LHCN-M2 (cell line): Measurements from ENCODE around the gene C2CD2. TPM values are rescaled to one million over a fixed set of nuclear protein-coding genes. Genes with fewer than 3 reads are reported as not detected.
"Not testable (repeated sequence)": the region's sequence is repeated elsewhere in the genome, so short reads cannot be mapped to it uniquely, and the experiment has no call there.

Experiments
- DNase-seq: peaks from one replicate; pipeline ENCODE4 v3.0.0-alpha.2; 2012; ENCODE audit warnings: low read depth
- total RNA-seq: library from RNA; depleted of rRNA; stranded (reverse); fragments of >200 nt; gene quantifications from 2 replicates; pipeline ENCODE4 v1.2.3, GENCODE V29; 2014

The C2CD2 gene
- total RNA-seq, 1 experiment from 2014 or later: 22.2 TPM

GRCh38 chr21:41958886-41959563 lies 5.2 kb upstream of the C2CD2 start:
- peak; percentile 79 for DNase-seq

DNA sequence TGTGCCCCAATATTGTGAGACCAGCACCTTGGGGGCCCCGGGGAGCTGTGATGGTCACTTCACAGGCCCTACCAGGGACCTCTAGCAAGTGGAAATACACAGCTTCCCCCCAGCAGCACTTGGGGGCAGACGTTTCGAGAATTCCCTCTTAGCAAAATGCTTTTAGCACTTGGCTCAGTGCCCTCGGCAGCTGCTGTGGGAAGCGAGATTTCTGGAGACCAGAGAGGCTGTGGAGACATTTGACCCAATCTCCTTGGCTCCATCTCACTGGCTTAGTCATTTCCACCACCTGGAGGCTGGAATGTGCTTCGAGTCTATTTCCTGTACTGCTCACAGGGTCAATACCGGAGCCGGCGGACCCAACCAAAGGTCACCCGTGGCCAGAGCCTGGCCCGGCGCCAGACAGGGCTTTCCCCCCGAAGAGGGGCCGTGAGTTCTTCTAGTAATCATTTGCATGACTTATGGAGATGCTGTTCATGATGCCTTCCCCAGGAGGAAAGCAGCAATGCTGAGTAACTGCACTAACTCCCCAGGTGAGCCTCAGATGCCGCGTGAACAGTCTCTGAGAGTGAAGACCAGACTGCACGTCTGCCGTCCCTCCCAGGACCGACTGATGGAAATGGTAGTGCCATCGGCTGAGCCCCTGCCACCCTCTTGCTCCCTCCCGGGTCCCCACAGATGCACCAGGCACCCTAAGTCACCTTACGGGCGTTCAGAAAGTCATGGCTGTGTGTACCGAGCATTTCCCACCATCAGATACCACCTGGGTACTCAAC lies 4.4 kb upstream of the C2CD2 start:
- peak; percentile 96 for DNase-seq

GRCh38 chr21:41956926-41957729 lies 3.3 kb upstream of the C2CD2 start:
- peak; percentile 77 for DNase-seq

GRCh38 chr21:41955516-41955915 lies 1.7 kb upstream of the C2CD2 start:
- no peak for DNase-seq

DNA sequence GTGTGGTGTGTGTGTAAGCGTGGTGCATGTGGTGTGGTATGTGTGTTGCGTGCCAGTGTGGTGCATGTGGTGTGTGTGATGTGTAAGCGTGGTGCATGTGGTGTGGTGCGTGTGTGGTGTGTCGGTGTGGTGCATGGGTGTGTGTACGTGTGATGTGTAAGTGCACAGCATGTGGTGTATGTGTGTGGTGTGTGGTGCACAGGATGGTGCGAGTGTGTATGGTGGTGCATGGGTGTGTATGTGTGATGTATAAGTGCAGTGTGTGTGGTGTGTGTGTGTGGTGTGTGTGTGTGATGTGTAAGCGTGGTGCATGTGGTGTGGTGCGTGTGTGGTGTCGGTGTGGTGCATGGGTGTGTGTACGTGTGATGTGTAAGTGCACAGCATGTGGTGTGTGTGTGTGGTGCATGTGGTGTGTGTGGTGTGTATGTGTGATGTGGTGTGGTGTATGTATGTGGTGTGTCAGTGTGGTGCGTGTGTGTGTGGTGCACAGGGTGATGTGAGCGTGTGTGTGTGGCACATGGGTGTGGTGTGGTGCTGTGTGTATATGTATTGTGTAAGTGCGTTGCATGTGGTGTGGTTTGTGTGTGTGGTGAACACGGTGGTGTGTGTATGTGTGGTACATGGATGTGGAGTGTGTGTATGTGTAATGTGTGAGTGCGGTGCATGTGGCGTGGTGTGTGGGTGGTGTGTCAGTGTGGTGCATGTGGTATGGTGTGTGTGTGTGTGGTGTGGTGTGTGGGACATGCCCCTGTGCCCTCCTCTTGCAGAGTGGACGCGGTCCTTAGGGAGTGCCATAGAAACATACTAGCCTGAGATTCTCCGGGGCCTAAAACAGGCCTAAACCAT lies 1.1 kb upstream of the C2CD2 start:
- no peak for DNase-seq

GRCh38 chr21:41953249-41953830 lies 478 bp downstream of the C2CD2 start:
- DNase-seq: no peak

GRCh38 chr21:41952568-41953248 lies 1.1 kb downstream of the C2CD2 start:
- DNase-seq: peak; percentile 22

GRCh38 chr21:41951876-41952567 lies 1.8 kb downstream of the C2CD2 start:
- DNase-seq: no peak

DNA sequence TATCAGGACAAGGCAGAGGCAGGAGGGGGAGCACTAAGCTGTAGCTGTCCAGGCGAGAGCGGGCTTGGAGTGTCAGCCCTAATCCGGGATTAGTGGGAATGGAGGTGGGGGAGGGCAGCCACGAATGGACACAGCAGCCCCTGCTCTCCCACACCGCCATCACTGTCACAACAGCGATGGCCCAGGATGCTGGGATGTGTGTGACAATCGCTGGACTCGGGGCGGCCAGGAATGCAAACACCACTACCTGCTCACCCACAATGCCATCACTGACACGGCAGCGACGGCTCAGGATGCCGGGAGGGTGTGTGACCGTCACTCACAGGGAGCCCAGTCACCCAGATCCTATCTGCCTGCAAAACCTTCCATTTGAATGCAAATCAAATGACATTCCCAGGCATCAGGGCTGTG lies 2.9 kb downstream of the C2CD2 start:
- DNase-seq: no peak

- not testable (repeated sequence) for DNase-seq
Measured at GRCh38 chr21:41949631-41950030, 4.2 kb downstream of the C2CD2 start.

- DNase-seq: no peak
Measured at GRCh38 chr21:41948901-41949300, 4.9 kb downstream of the C2CD2 start.

- DNase-seq: peak; percentile 81
Measured at GRCh38 chr21:41948078-41948895, 5.5 kb downstream of the C2CD2 start.

- DNase-seq: no peak
Measured at GRCh38 chr21:41945982-41946381, 7.8 kb downstream of the C2CD2 start.

GRCh38 chr21:41943851-41944250 lies 10.0 kb downstream of the C2CD2 start:
- no peak for DNase-seq

DNA sequence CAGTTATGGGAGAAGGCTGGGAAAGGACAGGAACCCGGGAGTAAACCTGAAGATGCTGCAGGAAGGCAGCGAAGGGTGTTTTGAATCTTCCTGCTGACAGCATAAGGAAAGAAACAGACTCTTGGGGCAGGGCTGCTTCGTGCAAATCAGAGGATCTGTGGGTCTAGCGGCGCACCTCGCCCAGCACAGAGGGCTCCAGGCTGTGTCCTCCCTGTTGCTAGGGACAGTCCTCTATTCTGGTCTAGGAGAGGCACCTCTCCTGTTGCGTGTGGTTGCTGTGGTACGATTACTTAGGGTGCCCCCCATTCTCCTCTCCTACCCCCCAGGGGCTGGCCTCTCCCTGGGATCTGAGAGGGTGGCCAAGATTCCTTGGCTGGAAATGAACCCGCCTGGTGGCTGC lies 11.4 kb downstream of the C2CD2 start:
- DNase-seq: no peak

GRCh38 chr21:41941941-41942340 lies 11.9 kb downstream of the C2CD2 start:
- DNase-seq: no peak

DNA sequence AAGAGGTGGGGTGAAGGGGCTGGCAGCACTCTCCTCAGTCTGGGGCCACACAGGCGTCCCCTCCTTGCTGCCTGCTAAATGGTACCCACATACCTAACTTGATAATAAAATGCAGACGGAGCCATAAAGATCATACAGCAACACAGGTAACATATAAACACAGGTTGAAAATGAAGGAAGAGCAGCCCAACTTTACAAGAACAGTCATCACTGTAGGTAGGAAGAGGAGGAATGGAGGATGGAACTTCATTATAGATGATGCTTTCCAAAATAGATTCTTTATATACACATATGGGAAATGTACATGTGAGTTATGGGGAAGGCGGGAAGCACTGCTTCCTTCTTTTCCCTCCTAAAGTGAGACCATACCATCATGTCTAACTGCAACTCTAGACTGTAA lies 13.4 kb downstream of the C2CD2 start:
- DNase-seq: no peak

DNA sequence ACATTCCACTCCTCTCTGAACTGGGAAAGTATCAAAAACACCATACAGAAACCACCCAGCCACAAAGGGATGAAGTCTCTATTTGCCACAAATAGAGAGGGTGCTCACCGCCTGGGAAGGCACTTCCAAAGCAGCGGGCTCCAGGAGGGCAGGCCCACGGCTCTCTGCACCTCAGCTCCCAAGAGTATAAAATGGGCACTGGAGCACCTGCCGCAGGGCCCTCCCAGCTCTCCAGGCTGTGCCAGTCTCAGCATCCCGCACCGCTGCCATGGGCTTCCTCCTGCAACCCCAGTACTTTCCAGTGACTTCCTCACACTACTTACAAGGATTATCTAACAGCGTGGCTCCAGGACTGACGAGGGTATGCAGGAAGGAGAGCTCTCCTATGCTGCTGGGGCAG lies 14.4 kb downstream of the C2CD2 start:
- no peak for DNase-seq
